Activated naive CD4-positive, alpha-beta T cell treated with anti-CD3 and anti-CD28 coated beads, Interleukin-2, amount 50 U/mL, for 72 hours (primary cell): ENCODE measurements around the gene GPC6. TPM values are rescaled to one million over a fixed set of nuclear protein-coding genes. Genes with fewer than 3 reads are reported as not detected.
A peak's percentile ranks its signal among the peaks of the same experiment; 100 is the strongest.

Source experiments
- ATAC-seq, 2 donors: fragments of 150-1000 bp; cut with Tn5 transposase; 2 replicates each; pipeline ENCODE4 v1.10.0; 2021; ENCODE audit warnings: mild to moderate bottlenecking in 2 of 2, moderate library complexity in 2 of 2
- DNase-seq, 2 donors: peaks; one replicate each; pipeline ENCODE4 v3.0.0; 2021 to 2022; ENCODE audit warnings: low spot score in 2 of 2
- H3K27ac Mint-ChIP-seq, 2 donors: one replicate each; pipeline ENCODE4 v1.8.0; 2022; ENCODE audit warnings: mild to moderate bottlenecking in 2 of 2, mixed read lengths in 2 of 2
- H3K36me3 Mint-ChIP-seq, 2 donors: one replicate each; pipeline ENCODE4 v1.8.0; 2022; ENCODE audit warnings: mixed read lengths in 2 of 2
- H3K9me3 Mint-ChIP-seq, 2 donors: one replicate each; pipeline ENCODE4 v1.8.0; 2022; ENCODE audit warnings: mixed read lengths in 2 of 2
- total RNA-seq, 2 donors: library from RNA; stranded (reverse); gene quantifications; one replicate each; pipeline ENCODE4 v1.2.3, GENCODE V29; 2022

GPC6 gene
- total RNA-seq, 2 donors from 2014 or later, result not detected

DNA sequence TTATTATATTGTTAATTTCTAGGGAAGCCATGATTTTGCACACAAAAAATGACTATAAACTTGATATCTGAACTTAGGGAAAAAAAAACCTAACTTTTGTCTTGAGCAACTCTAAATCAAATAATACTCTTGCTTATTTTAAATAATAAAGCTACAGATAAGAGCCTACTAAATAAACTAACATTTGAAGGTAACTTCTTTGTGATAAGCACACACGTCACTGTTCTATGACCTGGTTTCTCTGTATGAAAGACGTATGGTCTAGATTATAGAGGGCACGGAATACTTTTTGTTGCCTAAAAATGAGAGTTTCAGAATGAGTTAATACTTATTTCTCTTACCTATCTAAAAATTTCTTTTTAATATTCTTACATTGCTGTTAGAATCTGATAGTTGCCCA, 649.6 kb downstream of the GPC6 start:
- DNase-seq (no peak), ATAC-seq (no peak)
- peaks cover 9 to 12% of the 10 kb centered on the region in 2 donors for H3K9me3 Mint-ChIP-seq
- H3K27ac Mint-ChIP-seq, result no peak overlapping the region
- H3K36me3 Mint-ChIP-seq, result peaks cover 0 to 9% of the 10 kb centered on the region in 2 donors

DNA sequence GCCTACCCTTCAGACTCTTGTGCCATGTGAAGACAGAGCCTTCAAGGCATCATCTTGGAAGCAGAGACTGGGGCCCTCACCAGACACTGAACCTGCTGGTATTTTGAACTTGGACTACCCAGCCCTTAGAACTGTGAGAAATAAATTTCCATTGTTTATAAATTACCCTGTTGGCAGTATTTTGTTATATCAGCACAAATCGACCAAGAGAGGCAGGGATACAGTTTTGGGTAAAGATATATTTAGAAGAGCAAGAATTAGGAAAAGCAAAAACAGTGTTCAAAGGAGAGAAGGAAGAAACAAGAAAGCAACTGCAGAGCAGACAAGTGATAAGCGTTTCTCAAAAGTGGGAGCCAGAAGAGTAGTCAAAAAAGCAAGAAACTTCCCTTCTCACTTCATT, 652.1 kb downstream of the GPC6 start:
- peaks cover 9 to 12% of the 10 kb centered on the region in 2 donors for H3K9me3 Mint-ChIP-seq
- no peak for ATAC-seq

DNA sequence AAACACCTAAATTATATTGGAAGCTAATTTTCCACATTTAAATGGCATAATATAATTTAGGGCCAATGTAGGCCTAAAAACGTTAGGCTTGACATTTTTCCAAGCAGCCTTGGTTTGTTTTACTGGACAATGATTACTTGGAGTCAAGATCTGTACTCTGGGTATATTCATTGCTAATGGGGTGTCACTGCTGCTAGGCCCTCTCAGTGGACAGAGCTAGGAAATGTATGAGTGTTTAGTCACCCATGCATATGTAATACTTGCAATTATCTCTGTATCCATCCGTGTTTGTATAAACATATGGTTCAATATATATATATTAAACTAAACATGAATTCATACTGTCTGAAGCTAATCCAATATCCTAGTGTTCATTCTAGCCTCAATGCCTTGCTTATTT, 654.8 kb downstream of the GPC6 start:
- H3K9me3 Mint-ChIP-seq, result peaks cover 9 to 12% of the 10 kb centered on the region in 2 donors

More for the DNA sequence above, 652.1 kb downstream of the GPC6 start:
- Mint-ChIP-seq H3K27ac (no peak overlapping the region), H3K36me3 (peaks cover 0 to 9% of the 10 kb centered on the region in 2 donors)
- no peak for DNase-seq

DNA sequence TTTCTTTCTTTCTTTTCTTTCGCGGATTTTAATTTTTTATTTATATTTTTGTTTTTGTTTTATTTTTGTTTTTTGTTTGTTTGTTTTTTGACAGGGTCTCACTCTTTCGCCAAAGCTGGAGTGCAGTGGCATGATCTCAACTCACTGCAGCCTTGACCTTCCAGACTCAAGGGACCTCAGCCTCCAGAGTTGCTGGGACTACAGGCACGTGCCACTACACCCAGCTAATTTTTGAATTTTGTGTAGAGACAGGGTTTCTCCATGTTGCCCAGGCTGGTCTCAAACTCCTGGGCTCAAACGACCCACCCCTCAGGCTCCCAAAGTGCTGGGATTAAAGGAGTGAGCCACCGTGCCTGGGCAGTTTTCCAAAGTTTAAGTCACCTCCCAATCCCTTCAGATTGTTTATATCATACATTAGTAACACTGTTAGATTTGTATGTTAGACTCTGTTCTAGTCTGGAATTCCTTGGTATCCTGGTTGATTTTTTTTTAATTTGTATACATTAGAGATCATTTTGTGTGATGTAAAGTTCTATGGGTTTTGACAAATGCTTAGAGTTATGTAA, 655.6 kb downstream of the GPC6 start:
- H3K27ac Mint-ChIP-seq, result no peak overlapping the region
- H3K36me3 Mint-ChIP-seq, result peaks cover 0 to 9% of the 10 kb centered on the region in 2 donors
- DNase-seq (no peak), ATAC-seq (no peak)
- peaks cover 9 to 12% of the 10 kb centered on the region in 2 donors for H3K9me3 Mint-ChIP-seq

More for the DNA sequence above, 654.8 kb downstream of the GPC6 start:
- ATAC-seq (no peak), DNase-seq (no peak)
- Mint-ChIP-seq H3K36me3 (peaks cover 0 to 9% of the 10 kb centered on the region in 2 donors), H3K27ac (no peak overlapping the region)

DNA sequence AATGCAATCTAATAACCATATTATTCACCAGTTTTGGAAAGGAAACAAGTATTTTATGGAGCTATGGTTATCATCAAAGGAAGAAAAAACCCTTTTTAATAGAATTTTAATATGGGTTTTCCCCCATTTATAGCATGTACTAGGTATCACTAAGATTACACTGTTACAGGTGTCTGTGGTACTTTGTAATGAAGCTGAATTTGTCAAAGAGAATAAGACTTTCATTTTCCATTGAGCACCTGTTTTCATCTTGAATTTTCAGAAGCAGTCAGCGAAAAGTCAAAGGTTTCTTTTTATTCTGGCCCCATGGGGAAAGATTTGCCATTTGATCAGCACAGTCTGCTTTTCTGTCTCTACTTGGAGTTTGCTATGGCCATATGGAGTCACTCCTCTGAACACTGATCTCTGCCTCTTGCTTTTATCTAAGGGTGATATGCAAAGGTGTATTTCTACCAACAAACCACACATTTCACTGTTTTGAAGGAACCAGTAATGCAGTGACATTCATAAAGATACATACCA, 662.9 kb downstream of the GPC6 start:
- no peaks in the 10 kb centered on the region for H3K36me3 Mint-ChIP-seq
- H3K27ac Mint-ChIP-seq, result no peak overlapping the region
- H3K9me3 Mint-ChIP-seq, result no peaks in the 10 kb centered on the region
- peak in 1 of 2 donors; percentile 22 for ATAC-seq
- no peak for DNase-seq

DNA sequence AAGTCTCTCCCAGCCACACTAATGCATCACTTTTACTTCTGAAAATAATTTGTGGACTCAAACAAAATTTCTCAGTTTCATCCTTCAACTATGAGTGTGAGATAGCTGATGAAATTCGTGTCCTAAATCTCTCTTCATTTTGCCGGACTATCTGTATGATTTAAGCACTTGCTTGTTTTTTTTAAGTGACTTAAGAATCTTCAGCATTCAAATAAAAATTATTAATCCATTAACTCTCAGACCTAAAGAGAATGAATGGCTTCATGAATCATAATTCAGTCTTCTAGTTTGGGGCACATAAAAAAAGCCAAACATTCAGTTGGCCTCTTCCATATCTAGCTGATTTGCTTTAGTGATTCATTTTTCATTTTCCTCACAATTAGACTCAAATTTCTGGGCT, 673.4 kb downstream of the GPC6 start:
- no peaks in the 10 kb centered on the region for H3K9me3 Mint-ChIP-seq
- DNase-seq (no peak), ATAC-seq (no peak)
- no peaks in the 10 kb centered on the region for H3K36me3 Mint-ChIP-seq
- no peak overlapping the region for H3K27ac Mint-ChIP-seq

DNA sequence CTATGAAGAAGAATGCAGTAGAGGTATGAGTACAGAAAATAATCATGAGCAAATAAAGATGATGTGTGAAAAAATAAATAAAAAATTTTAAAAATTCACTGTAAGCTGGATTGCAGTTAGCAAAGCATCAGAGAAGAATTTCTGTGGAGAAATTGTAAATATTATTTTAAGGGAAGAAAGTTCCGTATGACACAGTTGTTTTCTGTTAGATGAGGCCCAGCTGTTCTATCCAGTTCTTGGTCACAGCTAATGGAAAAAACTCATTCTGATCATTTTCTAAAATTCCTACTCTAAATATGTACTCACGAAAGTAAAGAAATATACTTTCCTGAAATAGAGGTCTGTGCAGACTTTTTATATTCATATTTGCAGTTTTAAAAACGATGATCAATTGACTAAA, 674.1 kb downstream of the GPC6 start:
- ATAC-seq, result no peak
- Mint-ChIP-seq H3K27ac (no peak overlapping the region), H3K36me3 (no peaks in the 10 kb centered on the region), H3K9me3 (no peaks in the 10 kb centered on the region)
- no peak for DNase-seq

DNA sequence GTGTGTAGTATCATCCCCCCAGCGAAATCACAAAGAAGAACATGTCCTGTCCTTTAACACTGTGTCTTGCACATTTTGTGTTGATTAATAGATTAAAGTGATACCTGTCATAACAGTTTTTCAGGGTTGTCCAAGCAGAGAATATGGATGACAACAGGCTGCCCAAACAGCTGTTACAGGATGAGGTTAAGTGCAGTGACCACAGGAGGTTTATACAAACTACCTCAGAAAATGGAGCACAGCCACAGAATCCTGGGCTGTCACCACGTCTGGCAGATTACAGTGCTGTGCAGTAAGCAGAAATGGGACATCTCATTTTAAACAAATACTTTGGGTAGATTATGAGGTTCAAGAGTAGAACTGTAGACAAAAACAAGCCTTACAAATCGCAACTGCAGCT, 677.3 kb downstream of the GPC6 start:
- Mint-ChIP-seq H3K27ac (no peak overlapping the region), H3K36me3 (no peaks in the 10 kb centered on the region), H3K9me3 (no peaks in the 10 kb centered on the region)
- no peak for ATAC-seq
- no peak for DNase-seq

DNA sequence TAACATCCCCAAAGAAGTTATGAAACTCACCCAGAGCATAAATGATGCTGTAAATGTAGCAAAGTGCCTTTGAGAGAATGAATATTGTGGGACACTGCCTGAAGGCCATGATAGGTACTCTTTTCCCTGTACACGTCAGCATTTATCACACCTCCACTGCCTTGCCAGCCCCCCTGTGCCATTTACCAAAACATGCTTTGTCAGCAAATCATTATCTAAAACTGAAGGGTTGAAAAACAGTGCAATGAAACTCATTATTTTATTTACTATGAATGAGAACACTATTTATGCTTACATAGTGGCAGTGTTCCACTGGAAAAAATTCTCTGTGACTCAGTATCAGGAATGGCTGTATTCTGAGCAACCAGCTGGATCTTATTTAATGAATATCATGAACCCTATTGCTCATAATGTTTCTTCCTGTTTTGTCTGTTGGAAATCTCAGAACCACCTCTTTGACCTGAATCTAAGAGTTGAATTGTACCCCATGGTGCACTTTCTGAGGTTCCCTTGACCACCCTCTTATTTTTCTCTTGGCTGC, 688.7 kb downstream of the GPC6 start:
- ATAC-seq (no peak), DNase-seq (no peak)
- Mint-ChIP-seq H3K9me3 (peaks cover 0 to 6% of the 10 kb centered on the region in 2 donors), H3K27ac (no peak overlapping the region), H3K36me3 (no peaks in the 10 kb centered on the region)

DNA sequence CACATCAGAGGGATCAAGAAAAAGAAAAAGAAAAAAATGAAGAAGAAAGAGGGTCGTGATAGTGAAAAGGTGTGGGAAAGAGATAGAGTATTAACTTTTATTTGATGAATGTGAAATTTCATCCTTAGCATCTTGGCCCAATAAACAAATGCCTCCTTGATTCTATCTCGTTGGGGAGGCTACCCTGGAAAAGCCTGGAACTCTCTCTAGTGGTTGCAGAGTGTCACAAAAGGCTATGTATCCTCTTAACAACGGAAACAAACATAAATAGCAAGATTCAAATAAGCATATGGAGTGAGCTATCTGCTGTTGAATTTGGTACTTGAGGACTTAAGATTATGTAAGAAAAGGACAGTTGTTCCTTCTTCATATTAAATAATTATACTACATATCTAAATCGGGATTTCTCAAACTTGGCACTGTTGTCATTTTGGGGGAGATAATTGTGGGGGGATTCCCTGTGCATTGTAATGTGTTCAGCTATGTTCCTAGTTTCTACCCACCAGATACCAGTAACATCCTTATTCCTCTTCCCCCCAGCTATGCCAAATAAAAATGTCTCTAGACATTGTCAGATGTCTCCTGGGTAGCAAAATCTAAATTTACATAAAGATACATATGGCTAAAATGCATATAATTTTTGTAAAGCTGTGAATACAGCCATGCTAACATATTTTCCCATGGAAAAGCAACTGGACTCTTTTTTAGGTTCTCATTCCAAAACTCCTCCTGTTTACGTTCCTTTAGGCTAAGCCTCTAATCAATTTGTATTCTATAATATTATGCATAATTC, 695.7 kb downstream of the GPC6 start:
- no peak for ATAC-seq
- peaks cover 8 to 11% of the 10 kb centered on the region in 2 donors for H3K9me3 Mint-ChIP-seq
- DNase-seq, result no peak
- no peak overlapping the region for H3K27ac Mint-ChIP-seq
- H3K36me3 Mint-ChIP-seq, result no peaks in the 10 kb centered on the region

DNA sequence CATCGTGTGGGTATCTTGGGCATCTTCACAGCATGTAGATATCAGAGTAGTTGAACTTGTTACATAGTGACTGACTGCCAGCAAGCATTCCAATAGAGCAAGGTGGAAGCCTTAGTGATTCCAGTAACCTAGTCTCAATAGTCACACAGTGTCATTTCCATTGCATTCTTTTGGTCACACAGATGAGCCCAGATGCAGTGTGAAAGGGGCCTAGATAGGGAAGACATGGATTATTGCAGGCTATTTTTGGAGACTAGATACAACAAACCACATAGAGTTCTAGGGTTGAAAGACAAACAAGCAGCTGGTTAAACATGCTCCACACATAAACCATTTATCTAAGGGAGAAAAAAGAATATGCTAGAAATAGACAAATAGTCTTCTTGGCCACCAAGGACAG, 699.4 kb downstream of the GPC6 start:
- no peak for DNase-seq
- Mint-ChIP-seq H3K27ac (no peak overlapping the region), H3K9me3 (peaks cover 0 to 13% of the 10 kb centered on the region in 2 donors), H3K36me3 (no peaks in the 10 kb centered on the region)
- no peak for ATAC-seq

DNA sequence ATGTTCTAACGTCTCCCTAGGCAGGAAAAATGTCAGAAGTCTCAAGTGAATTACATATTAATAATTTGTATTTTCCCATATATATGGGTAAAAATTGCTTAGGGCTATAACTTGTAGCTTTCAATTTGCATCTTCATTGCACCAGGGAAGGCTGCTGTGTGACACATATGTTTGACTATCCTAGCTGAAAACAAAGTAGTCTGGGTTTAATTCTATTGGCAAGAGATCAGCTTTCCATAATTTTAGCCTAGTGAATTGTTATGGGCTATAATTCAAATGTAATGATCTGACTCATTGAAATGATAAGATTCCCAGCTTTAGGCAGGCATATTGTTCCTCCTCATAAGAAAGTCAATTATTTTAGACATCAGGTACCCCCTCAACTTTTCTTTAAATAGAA, 699.8 kb downstream of the GPC6 start:
- Mint-ChIP-seq H3K36me3 (no peaks in the 10 kb centered on the region), H3K9me3 (peaks cover 0 to 12% of the 10 kb centered on the region in 2 donors), H3K27ac (no peak overlapping the region)
- ATAC-seq (no peak), DNase-seq (no peak)

DNA sequence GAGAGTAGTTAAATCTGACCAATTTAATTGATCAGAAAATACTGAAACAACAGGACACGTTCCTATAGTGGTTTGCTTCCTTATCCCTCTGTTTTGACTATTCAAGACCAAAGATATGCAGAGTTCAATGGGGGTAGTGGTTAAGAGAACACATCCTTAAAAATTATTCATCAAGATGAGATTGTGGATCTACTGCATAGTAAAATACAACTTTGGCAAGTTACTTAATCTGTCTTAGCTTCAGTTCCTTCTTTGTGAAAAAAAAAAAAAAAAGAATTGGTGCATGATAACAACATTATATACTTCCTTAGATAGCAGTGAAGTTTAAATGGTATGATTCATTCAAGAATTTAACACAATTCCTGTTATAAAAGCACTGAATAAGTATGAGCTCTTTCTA, 700.8 kb downstream of the GPC6 start:
- ATAC-seq, result no peak
- DNase-seq, result no peak
- Mint-ChIP-seq H3K9me3 (peaks cover 0 to 4% of the 10 kb centered on the region in 2 donors), H3K27ac (no peak overlapping the region), H3K36me3 (no peaks in the 10 kb centered on the region)

DNA sequence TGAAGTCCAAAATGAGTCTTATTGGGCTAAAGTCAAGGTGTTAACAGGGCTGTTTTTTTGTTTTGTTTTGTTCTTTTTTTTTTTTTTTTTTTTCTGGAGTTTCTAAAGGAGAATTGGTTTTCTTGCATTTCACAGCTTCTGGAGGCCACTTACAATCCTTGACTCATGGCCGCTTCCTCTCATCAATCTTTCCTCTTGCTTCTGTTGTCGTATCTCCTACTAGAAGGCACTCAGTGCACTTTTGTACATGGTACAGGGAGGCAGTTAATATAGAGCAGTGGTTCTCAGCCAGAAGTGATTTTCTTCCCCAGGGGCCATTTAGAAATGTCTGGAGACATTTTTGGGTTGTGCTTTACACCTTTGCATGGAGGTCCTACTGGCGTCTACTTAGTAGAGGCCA, 706.3 kb downstream of the GPC6 start:
- Mint-ChIP-seq H3K27ac (no peak overlapping the region), H3K36me3 (no peaks in the 10 kb centered on the region), H3K9me3 (peaks cover 0 to 4% of the 10 kb centered on the region in 2 donors)
- ATAC-seq, result no peak
- no peak for DNase-seq

DNA sequence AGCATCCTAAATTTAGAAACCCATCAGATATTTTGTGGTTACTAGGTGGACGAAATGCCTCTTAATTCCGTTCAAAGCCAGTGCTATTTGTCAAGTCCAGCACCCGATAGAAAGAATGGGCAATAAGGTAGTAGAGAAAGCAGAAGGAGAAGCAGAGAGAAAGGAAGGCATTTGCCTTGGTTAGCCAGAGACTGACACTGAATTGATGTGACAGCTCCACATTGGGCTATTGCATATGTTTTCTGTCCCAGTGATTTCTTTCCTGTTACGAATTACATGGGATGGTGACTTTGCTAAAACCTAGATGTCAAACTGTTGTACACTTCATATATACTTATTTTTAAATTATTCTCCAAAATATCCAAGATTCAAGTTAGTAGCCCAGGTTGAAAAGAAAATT, 710.3 kb downstream of the GPC6 start:
- H3K36me3 Mint-ChIP-seq, result no peaks in the 10 kb centered on the region
- DNase-seq (no peak), ATAC-seq (no peak)
- no peaks in the 10 kb centered on the region for H3K9me3 Mint-ChIP-seq
- no peak overlapping the region for H3K27ac Mint-ChIP-seq

DNA sequence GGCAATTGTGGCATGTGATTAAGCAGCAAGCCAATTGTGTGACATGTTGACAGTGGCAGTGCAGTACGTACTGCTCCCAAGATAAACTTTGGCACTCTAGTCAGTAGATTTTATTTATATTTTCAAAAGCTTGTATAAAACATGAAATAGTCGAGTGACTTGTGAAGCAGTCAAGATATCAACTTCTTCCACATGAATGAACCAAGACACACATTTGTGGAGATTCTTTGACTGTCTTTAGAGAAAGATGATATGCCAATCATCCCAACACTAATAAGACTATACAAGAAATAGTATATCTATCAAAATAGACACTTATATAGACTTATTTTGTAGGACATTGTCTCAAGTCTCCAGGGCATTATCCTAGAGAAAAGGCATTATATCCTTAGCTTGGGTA, 714.8 kb downstream of the GPC6 start:
- Mint-ChIP-seq H3K36me3 (no peaks in the 10 kb centered on the region), H3K9me3 (no peaks in the 10 kb centered on the region), H3K27ac (no peak overlapping the region)
- DNase-seq (no peak), ATAC-seq (no peak)

DNA sequence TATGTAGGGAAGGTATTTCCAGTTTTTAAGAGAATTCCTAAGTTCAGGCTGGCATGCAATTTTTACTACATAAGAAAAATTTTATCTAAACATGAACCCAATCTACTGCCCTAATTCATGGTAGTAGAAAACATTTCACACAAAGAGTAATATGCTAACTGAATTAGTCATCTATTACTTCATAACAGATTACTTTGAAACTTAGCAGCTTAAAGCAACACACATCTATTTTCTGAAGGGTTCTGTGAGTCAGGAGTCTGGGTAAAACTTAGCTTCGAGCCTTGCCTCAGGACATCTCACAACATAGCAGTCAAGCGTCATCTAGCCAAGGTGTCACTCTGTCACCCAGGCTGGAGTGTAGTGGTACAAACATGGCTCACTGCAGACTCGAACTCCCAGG, 715.4 kb downstream of the GPC6 start:
- no peak for ATAC-seq
- Mint-ChIP-seq H3K27ac (no peak overlapping the region), H3K9me3 (no peaks in the 10 kb centered on the region), H3K36me3 (no peaks in the 10 kb centered on the region)
- DNase-seq, result no peak

DNA sequence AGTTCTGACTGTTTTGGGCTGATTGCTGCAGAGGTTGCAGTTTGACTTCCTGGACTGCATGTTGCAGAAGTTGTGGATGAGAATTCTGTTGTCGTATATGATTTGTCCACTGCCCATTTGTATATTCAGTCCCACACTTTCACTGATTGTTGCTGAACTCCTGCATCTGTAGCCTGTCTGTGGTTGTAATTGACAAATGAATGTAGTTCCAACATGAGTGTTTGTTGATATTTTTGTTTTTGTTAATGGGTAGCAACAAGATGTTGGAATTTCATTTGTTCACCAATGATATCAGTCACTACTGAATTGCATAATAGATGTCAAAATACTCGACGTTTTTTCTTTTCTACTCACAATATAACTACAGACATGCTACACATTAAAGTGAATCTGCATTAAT, 719.0 kb downstream of the GPC6 start:
- Mint-ChIP-seq H3K27ac (no peak overlapping the region), H3K36me3 (no peaks in the 10 kb centered on the region), H3K9me3 (no peaks in the 10 kb centered on the region)
- no peak for ATAC-seq
- no peak for DNase-seq
